HepG2 (cell line): ENCODE data around the gene ZBTB45. TPM values are rescaled to one million over a fixed set of nuclear protein-coding genes. Genes with fewer than 3 reads are reported as not detected.

Source experiments
- AGO2 ChIP-seq: fragments of 200-400 bp; formaldehyde crosslinking; optimal IDR thresholded peaks from 2 replicates; pipeline ENCODE3; 2017; ENCODE audit warnings: mild to moderate bottlenecking, low read depth, low read length, moderate library complexity
- EP300 ChIP-seq, 3 experiments: sonication (generic) in 1 of 3; formaldehyde crosslinking in 1 of 3; IDR thresholded peaks; 2 replicates each; pipeline versions ENCODE4 v1.5.1 to v1.6.1; 2011 to 2020; ENCODE audit warnings: low read depth in 2 of 3, low read length in 2 of 3, borderline replicate concordance in 1 of 3, improper control_type of control experiment in 1 of 3, mild to moderate bottlenecking in 1 of 3, missing genetic modification reagents in 1 of 3, moderate library complexity in 1 of 3
- HCFC1 ChIP-seq: fragments of 150-350 bp; IDR thresholded peaks from 2 replicates; pipeline ENCODE4 v1.6.1; 2014; ENCODE audit warnings: low read depth, low read length
- MAFF ChIP-seq: IDR thresholded peaks from 2 replicates; pipeline ENCODE4 v1.6.1; 2011; ENCODE audit warnings: low read depth, low read length, improper control_type of control experiment
- NBN ChIP-seq: fragments of 450-650 bp; conservative IDR thresholded peaks from 2 replicates; pipeline ENCODE4 v1.6.1; 2017
- NCOA2 ChIP-seq: sonication (generic); formaldehyde crosslinking; IDR thresholded peaks from 2 replicates; pipeline ENCODE4 v1.8.0; 2022; ENCODE audit warnings: inconsistent platforms
- PCBP1 ChIP-seq: fragments of 200-400 bp; formaldehyde crosslinking; IDR thresholded peaks from 2 replicates; pipeline ENCODE4 v1.6.1; 2017; ENCODE audit warnings: mild to moderate bottlenecking, low read depth, low read length, borderline replicate concordance
- RAD51 ChIP-seq: fragments of 450-650 bp; IDR thresholded peaks from 2 replicates; pipeline ENCODE4 v1.6.1; 2016; ENCODE audit warnings: borderline replicate concordance
- ZC3H4 ChIP-seq: sonication (generic); formaldehyde crosslinking; IDR thresholded peaks from 2 replicates; pipeline ENCODE4 v1.4.0; 2020; ENCODE audit warnings: missing genetic modification reagents, borderline replicate concordance
- ZNF10 ChIP-seq: sonication (generic); formaldehyde crosslinking; IDR thresholded peaks from 2 replicates; pipeline ENCODE4 v1.4.0; 2020; ENCODE audit warnings: mild to moderate bottlenecking, low read depth, missing genetic modification reagents, borderline replicate concordance
- ZNF3 ChIP-seq: IDR thresholded peaks from 2 replicates; pipeline ENCODE4 v1.7.0; 2017; ENCODE audit warnings: inconsistent platforms
- ZNF550 ChIP-seq: sonication (generic); formaldehyde crosslinking; IDR thresholded peaks from 2 replicates; pipeline ENCODE4 v1.4.0; 2020; ENCODE audit warnings: mild to moderate bottlenecking, missing genetic modification reagents, borderline replicate concordance
- ZSCAN12 ChIP-seq: sonication (generic); formaldehyde crosslinking; IDR thresholded peaks from 2 replicates; pipeline ENCODE4 v1.9.0; 2021; ENCODE audit warnings: mild to moderate bottlenecking, missing genetic modification reagents
- polyA plus RNA-seq, 8 experiments: library from polyadenylated mRNA; depleted of rRNA in 3 of 8; stranded (reverse) in 7 of 8; unstranded in 1 of 8; fragments of >200 nt; fragmentation: Illumina TruSeq in 4 of 8; extraction: Trizol in 4 of 8; gene quantifications; 2 replicates each; pipeline versions ENCODE4 v1.2.1 to v1.2.3, GENCODE V29; 2011 to 2016; ENCODE audit warnings: low read depth in 4 of 8, missing spikeins in 1 of 8, mixed read lengths in 1 of 8; ENCODE audit not compliant: insufficient read depth in 1 of 8
- total RNA-seq, 5 experiments: library from RNA; depleted of rRNA; stranded (reverse); fragments of >200 nt; fragmentation: Illumina TruSeq; extraction: Trizol; gene quantifications; 2 replicates each; pipeline ENCODE4 v1.2.3, GENCODE V29; 2016; ENCODE audit warnings: low read depth in 1 of 5
- TF ChIP-seq, protein P1 (sequence below): sonication (generic); formaldehyde crosslinking; IDR thresholded peaks from 2 replicates; pipeline ENCODE4 v1.4.0; 2020; ENCODE audit warnings: mild to moderate bottlenecking, missing genetic modification reagents
- TF ChIP-seq, protein P2 (sequence below): sonication (generic); formaldehyde crosslinking; IDR thresholded peaks from 2 replicates; pipeline ENCODE4 v1.5.0; 2020; ENCODE audit warnings: mild to moderate bottlenecking, missing genetic modification reagents
- TF ChIP-seq, protein P3 (sequence below): sonication (generic); formaldehyde crosslinking; IDR thresholded peaks from 2 replicates; pipeline ENCODE4 v1.4.0; 2020; ENCODE audit warnings: missing genetic modification reagents
- TF ChIP-seq, protein P4 (sequence below): sonication (generic); formaldehyde crosslinking; IDR thresholded peaks from 2 replicates; pipeline ENCODE4 v1.4.0; 2020; ENCODE audit warnings: missing genetic modification reagents, borderline replicate concordance

The ZBTB45 gene
- total and polyA plus RNA-seq, 2 of the 13 experiments (the other 11 are each of a cell fraction or from before 2014, with no cell fraction given): 3.0 to 3.7 TPM

DNA sequence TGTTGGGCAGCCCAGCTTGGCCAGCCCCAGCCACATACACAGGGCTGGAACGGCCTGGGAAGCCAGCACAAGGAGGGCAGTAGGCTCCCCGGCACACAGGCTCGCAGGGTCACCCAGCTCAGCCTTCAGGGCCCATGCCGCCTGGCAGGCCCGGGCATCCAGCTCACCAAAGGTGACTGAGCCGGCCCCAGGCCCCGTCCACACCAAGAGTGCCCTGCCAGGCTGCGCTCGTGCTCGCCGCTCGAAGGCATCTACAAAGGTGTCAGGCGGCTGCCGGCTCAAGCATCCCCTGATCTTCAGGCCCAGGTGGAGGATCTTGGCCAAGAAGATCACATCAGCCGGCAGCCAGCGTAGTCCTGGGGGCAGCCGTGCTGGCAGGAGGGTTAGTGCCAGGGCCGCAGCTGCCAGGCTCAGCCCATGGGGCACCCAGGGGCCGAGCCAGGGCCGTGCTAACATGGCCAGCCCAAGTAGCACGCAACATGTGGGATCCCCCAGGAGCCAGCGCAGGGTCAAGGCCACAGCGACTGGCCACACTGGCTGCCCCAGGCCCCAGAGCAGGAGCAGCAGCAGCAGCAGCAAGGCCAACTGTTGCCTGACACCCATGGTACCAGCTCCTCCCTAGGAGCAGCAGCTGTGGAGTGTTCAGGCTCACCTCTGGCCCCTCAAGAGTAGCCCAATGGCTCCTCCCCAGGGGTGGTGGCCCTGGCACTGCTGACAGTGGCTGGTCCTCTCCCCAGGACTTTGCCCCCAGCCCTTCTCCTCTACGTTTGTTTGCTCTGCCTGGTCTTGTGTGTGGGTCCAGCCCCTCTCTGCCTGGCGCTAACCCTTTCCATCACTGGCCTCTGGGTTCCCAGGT lies 8.0 kb downstream of the ZBTB45 start, which contains the start of gene SLC27A5 (continued):
- TF ChIP-seq, protein P1, sequence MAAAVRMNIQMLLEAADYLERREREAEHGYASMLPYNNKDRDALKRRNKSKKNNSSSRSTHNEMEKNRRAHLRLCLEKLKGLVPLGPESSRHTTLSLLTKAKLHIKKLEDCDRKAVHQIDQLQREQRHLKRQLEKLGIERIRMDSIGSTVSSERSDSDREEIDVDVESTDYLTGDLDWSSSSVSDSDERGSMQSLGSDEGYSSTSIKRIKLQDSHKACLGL (CRISPR knock-in tag): 0 out of 2 replicates have a peak, but pooled peaks have one; percentile 69
- TF ChIP-seq ZNF550 (CRISPR knock-in tag) (no peak; the same call in 1 of the 2 replicates), HCFC1 (no peak), NBN (no peak), PCBP1 (no peak), EP300 (IDR thresholded peaks at IDR 0.05; ENCODE audit: low read depth in 2 of 2, low read length in 2 of 2) (no peak; a peak in 1 of 4 replicates), EP300 (CRISPR knock-in tag; IDR thresholded peaks at IDR 0.05; ENCODE audit: borderline replicate concordance) (0 out of 2 replicates have a peak, but pooled peaks have one; percentile 7), AGO2 (peak; percentile 86), MAFF (no peak), ZNF3 (CRISPR knock-in tag) (no peak), ZSCAN12 (CRISPR knock-in tag) (no peak), ZC3H4 (CRISPR knock-in tag) (no peak), NCOA2 (peak; percentile 56; the same call in 1 of the 2 replicates), RAD51 (no peak), ZNF10 (CRISPR knock-in tag) (no peak)
- TF ChIP-seq, protein P2, sequence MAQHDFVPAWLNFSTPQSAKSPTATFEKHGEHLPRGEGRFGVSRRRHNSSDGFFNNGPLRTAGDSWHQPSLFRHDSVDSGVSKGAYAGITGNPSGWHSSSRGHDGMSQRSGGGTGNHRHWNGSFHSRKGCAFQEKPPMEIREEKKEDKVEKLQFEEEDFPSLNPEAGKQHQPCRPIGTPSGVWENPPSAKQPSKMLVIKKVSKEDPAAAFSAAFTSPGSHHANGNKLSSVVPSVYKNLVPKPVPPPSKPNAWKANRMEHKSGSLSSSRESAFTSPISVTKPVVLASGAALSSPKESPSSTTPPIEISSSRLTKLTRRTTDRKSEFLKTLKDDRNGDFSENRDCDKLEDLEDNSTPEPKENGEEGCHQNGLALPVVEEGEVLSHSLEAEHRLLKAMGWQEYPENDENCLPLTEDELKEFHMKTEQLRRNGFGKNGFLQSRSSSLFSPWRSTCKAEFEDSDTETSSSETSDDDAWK (CRISPR knock-in tag): no peak
- TF ChIP-seq, protein P3, sequence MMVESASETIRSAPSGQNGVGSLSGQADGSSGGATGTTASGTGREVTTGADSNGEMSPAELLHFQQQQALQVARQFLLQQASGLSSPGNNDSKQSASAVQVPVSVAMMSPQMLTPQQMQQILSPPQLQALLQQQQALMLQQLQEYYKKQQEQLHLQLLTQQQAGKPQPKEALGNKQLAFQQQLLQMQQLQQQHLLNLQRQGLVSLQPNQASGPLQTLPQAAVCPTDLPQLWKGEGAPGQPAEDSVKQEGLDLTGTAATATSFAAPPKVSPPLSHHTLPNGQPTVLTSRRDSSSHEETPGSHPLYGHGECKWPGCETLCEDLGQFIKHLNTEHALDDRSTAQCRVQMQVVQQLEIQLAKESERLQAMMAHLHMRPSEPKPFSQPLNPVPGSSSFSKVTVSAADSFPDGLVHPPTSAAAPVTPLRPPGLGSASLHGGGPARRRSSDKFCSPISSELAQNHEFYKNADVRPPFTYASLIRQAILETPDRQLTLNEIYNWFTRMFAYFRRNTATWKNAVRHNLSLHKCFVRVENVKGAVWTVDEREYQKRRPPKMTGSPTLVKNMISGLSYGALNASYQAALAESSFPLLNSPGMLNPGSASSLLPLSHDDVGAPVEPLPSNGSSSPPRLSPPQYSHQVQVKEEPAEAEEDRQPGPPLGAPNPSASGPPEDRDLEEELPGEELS (CRISPR knock-in tag): peak; percentile 84
- TF ChIP-seq, protein P4, sequence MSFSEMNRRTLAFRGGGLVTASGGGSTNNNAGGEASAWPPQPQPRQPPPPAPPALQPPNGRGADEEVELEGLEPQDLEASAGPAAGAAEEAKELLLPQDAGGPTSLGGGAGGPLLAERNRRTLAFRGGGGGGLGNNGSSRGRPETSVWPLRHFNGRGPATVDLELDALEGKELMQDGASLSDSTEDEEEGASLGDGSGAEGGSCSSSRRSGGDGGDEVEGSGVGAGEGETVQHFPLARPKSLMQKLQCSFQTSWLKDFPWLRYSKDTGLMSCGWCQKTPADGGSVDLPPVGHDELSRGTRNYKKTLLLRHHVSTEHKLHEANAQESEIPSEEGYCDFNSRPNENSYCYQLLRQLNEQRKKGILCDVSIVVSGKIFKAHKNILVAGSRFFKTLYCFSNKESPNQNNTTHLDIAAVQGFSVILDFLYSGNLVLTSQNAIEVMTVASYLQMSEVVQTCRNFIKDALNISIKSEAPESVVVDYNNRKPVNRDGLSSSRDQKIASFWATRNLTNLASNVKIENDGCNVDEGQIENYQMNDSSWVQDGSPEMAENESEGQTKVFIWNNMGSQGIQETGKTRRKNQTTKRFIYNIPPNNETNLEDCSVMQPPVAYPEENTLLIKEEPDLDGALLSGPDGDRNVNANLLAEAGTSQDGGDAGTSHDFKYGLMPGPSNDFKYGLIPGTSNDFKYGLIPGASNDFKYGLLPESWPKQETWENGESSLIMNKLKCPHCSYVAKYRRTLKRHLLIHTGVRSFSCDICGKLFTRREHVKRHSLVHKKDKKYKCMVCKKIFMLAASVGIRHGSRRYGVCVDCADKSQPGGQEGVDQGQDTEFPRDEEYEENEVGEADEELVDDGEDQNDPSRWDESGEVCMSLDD (CRISPR knock-in tag): peak; percentile 41; the same call in 1 of the 2 replicates
